Measurements from ENCODE around the gene ANKRD28. TPM values are rescaled to one million over a fixed set of nuclear protein-coding genes. Genes with fewer than 3 reads are reported as not detected.

ANKRD28 gene
- total and polyA plus RNA-seq, 2 of the 13 experiments (the other 11 are each of a cell fraction or from before 2014, with no cell fraction given) = 21.0 to 28.9 TPM

GRCh38 chr3:15726881-15727280 lies 70.9 kb downstream of the ANKRD28 start (continued):
- TF ChIP-seq ZSCAN5A (CRISPR knock-in tag; IDR thresholded peaks at IDR 0.05; ENCODE audit: borderline replicate concordance) (no peak), ZNF570 (CRISPR knock-in tag; IDR thresholded peaks at IDR 0.05; ENCODE audit: borderline replicate concordance) (no peak), HDAC2 (CRISPR knock-in tag; IDR thresholded peaks at IDR 0.05) (no peak), NRL (CRISPR knock-in tag; IDR thresholded peaks at IDR 0.05; ENCODE audit: borderline replicate concordance) (no peak)

- BruUV-seq (replicated peaks) = no TSS peak
- TF ChIP-seq SMAD9 (CRISPR knock-in tag; IDR thresholded peaks at IDR 0.05) (no peak), SOX5 (CRISPR knock-in tag; IDR thresholded peaks at IDR 0.05; ENCODE audit: borderline replicate concordance) (no peak), MXD4 (CRISPR knock-in tag; IDR thresholded peaks at IDR 0.05) (no peak)
- ATAC-seq (no peak), FAIRE-seq (no peak), DNase-seq (ENCODE audit: low spot score) (no peak)
- in situ Hi-C loops (cut with HindIII; ENCODE audit: extremely low pct_ligation_motif_present, low pct_unique_long_range_greater_than_20kb) = no loop called here
- H3K27me3 ChIP-seq (ENCODE audit: control insufficient read depth in 1 of 2, insufficient read depth in 2 of 2, low read length in 2 of 2) = no peaks in the 10 kb centered on the region
- H3K4me1 ChIP-seq (ENCODE audit: insufficient read depth, low read length) = peaks cover 18% of the 10 kb centered on the region
- ChIA-PET CTCF (ENCODE audit: low intra/inter-chr PET ratio, low total read pairs) (no interaction called here), POLR2A (no interaction called here)
- no peak overlapping the region for H3K27ac ChIP-seq (ENCODE audit: extremely low read length, insufficient read depth, low read length)
- H3K9ac ChIP-seq (ENCODE audit: insufficient read depth, low read depth, low read length) = no peak overlapping the region
- WGBS (ENCODE audit: low lambda C conversion rate) = 86% methylated on average over 2 of the region's 2 CpGs
- H3K4me2 ChIP-seq (ENCODE audit: low read depth, low read length) = no peak overlapping the region
- H3K79me2 ChIP-seq (ENCODE audit: insufficient read depth, low read length) = no peaks in the 10 kb centered on the region
- H3K36me3 ChIP-seq (replicated peaks in 1 of 2; ENCODE audit: control insufficient read depth in 1 of 2, insufficient read depth in 2 of 2, low read length in 2 of 2) = peaks cover 12 to 35% of the 10 kb centered on the region in 2 experiments
- no peak overlapping the region for H2AFZ ChIP-seq (ENCODE audit: low read length)
- H4K20me1 ChIP-seq (ENCODE audit: insufficient read depth, low read length) = no peaks in the 10 kb centered on the region
- intact Hi-C loops (cut with micrococcal nuclease; ENCODE audit: unreplicated experiment) = no loop called here
- H3K9me3 ChIP-seq (ENCODE audit: low read length) = no peaks in the 10 kb centered on the region
- no peak overlapping the region for H3K4me3 ChIP-seq (replicated peaks in 1 of 3; ENCODE audit: insufficient read depth in 1 of 3, low read depth in 2 of 3, low read length in 3 of 3)
Measured at GRCh38 chr3:15726043-15726442, 71.7 kb downstream of the ANKRD28 start.

Data from HepG2 (cell line).